GM20431 (cell line): ENCODE results near the gene TCP11L1.
"Not testable (repeated sequence)": the region's sequence is repeated elsewhere in the genome, so short reads cannot be mapped to it uniquely, and the experiment has no call there.

ENCODE experiments used
- in situ Hi-C: fragments of 300-500 bp; cut with MseI, MboI; formaldehyde crosslinking; loops from one replicate; pipeline ENCODE4 v1.15.0; 2020; ENCODE audit warnings: low sequenced_read_pairs; ENCODE audit not compliant: unreplicated experiment

The TCP11L1 gene

DNA sequence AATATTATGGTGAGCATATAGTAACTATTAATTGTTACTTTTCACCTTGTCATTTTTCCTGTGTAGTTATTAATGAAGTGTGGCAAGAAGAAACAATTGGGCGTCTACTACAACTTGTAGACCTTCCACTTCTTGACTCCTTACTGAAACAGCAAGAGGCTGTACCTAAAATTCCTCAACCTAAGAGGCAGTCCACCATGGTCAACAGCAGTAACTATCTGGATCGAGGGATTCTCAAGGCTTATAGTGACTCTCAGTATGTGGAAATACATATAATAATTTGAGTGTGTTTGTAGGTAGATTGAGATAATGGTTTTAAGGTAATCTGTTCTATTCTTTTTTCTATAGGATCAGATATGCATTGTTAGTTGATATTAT lies 10.8 kb upstream of the TCP11L1 start:
- in situ Hi-C loops = no loop called here

- in situ Hi-C loops = not testable (repeated sequence)
These were observed 10.2 kb upstream of the TCP11L1 start for GRCh38 chr11:33029218-33029617.

GRCh38 chr11:33033493-33033892 lies 5.9 kb upstream of the TCP11L1 start:
- in situ Hi-C loops = no loop called here

DNA sequence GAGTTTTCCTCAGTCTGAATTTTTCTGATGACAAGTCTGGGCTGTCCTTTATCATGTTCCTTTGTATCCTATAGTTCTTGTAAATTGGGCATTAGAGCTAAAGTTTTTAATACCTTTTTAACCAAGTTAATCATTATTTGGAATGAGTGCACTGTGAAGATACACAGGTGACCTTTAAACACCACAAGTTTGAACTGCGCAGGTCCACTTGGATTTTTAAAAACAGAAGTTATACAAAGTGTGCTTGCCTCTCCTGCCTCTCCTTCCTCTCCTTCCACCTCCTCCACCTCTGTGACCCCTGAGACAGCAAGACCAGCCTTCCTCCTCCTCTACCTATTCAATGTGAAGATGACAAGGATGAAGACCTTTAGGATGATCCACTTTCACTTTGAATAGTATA lies 4.4 kb upstream of the TCP11L1 start:
- in situ Hi-C loops = no loop called here

DNA sequence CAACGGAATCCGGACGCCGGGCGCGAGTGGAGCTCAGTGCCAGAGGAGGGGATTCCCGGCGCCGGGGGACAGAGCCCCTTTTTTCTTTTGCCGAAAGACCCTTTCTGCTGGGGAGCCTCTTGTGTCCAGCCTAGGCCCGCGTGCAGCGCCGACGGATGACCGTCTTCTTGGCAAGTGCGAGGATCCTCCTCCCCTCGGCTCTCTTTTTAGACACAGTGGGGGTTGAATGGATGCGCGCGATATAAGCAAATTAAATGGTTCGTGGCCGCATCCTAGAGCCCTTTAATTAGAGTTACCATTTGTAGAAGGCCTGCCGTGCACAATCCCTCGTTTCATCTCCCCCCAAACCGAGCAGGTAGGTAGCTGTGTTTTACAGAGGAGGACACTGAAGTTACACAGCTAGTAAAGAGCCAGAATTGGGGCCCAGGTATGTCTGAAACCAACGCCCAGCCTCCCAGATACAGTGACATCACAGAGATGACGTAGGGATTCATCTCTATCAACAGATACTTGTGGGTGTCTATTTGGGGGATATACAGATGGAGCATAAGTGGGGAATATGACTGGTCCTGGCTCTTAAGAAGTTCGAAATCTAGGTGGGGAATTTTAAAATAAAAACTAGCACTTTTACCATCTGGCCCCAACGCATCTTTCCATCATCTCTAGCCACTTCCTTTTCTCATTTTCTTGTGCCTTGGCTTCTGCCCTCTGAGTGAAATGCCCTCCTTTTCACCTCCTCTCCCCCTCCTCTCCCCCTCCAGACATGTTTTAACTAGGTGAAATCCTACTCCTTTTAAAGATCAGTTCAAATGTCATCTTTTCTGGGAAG lies 875 bp downstream of the TCP11L1 start:
- in situ Hi-C loops = no loop called here

GRCh38 chr11:33040862-33041453 lies 1.6 kb downstream of the TCP11L1 start:
- in situ Hi-C loops = no loop called here

DNA sequence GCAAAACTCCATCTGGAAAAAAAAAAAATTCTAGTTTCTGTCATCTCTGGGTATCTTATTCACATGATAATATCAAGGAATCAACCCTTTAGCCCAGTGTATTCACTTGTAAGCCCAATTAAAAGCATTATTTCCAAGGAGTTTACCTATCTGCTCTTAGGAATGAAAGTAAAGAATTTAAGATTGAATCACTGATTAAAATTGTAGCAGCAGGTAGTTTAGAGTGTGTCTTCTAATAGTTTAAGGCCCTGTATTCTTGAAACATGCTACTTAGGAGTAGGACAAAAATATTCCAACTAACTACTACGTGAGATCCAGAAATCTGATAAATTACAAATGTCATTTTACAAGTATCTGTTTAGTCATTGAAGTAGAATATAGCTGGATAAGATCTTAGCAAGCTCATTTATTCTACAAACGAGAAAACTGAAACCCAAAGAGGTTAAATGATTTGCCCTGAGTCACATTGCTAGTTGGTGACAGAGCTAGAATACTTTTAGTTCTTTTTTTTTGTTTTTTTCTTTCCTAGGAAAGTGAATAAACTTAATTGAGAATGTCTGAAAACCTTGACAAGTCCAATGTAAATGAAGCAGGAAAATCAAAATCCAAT lies 4.0 kb downstream of the TCP11L1 start:
- in situ Hi-C loops = no loop called here

GRCh38 chr11:33044285-33044756 lies 4.9 kb downstream of the TCP11L1 start:
- in situ Hi-C loops = no loop called here

GRCh38 chr11:33045551-33046255 lies 6.3 kb downstream of the TCP11L1 start:
- in situ Hi-C loops = no loop called here

GRCh38 chr11:33048701-33049100 lies 9.3 kb downstream of the TCP11L1 start:
- in situ Hi-C loops = not testable (repeated sequence)

GRCh38 chr11:33049565-33050408 lies 10.4 kb downstream of the TCP11L1 start:
- in situ Hi-C loops = not testable (repeated sequence)

GRCh38 chr11:33052231-33052630 lies 12.9 kb downstream of the TCP11L1 start:
- in situ Hi-C loops = no loop called here

DNA sequence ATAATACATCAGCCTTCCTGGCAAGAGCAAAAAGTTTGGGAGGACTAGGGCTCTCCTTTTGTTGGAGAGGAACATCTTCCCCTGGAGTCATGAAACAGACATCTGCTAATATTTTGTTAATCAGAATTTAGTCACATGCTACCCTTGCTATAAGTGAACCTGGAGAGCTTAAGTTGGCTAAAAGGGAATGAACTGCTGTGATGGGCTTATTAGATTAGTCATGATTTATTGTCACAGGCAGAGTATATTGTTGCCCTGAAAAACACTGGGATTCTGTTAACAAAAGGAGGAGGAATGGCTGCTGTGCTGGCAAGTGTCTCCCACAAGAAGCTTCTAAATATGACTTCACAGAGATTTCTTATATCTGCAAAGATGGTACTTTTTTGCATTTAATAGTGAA lies 16.0 kb downstream of the TCP11L1 start:
- in situ Hi-C loops = no loop called here

GRCh38 chr11:33057284-33057683 lies 17.9 kb downstream of the TCP11L1 start:
- in situ Hi-C loops = no loop called here

DNA sequence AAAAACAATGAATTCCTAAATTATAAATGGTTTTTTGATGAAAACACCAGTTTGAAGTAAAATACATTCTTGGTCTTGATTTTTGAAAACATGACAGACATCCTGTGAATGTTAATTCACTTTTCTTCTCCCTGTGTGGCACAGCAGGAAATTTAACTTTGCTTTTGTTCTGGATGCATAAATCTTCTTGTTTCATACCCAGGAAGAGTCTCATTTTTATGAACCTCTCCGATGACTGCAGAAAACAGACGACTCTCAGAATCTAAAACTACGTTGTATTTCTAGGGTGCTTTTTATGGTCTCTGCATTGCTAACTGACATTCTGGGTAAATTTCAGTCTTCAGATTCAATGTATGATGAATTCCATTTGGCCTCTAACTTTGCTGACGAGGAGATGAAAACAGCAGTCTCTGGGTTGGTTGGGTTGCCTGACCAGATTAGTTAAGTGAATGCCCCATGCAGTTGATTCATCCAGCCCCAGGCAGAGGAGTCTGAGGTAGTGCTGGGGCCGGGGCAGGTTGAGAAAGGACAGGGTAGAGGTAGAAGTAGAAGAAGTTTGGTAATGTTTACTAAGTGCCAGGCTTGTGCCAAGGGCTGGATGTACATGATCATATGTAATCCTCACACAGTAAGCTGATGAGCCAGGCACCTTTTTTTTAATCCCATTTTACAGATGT lies 20.1 kb downstream of the TCP11L1 start:
- in situ Hi-C loops = loop anchor here (10.0 kb wide), 1 partner anchor 95 kb away; no protein-coding TSS in a partner anchor

- in situ Hi-C loops = loop anchor here (10.0 kb wide), 1 partner anchor 95 kb away; no protein-coding TSS in a partner anchor
These were observed 20.9 kb downstream of the TCP11L1 start for GRCh38 chr11:33060271-33060670.

DNA sequence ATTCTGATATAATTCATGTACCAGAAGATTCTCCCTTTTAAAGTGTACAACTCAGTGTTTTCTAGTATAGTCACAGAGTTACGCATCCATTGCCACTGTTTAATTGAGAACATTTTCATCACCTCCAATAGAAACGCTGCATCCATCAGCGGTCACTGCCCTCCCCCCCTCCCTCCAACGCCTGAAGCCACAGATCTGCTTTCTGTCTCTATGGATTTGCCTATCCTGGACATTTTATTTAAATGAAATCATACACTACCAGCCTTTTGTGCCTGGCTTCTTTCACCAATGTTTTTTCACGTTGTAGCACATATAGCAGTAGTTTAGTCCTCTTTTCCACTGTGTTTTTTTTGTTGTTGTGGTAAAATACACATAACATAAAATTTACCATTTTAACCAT lies 22.8 kb downstream of the TCP11L1 start:
- in situ Hi-C loops = loop anchor here (10.0 kb wide), 1 partner anchor 97 kb away; no protein-coding TSS in a partner anchor

GRCh38 chr11:33063326-33063881 lies 24.0 kb downstream of the TCP11L1 start:
- in situ Hi-C loops = loop anchor here (10.0 kb wide), 1 partner anchor 99 kb away; no protein-coding TSS in a partner anchor
